Measurements from ENCODE around the gene PPM1F. TPM values are rescaled to one million over a fixed set of nuclear protein-coding genes. Genes with fewer than 3 reads are reported as not detected.

PPM1F gene
- polyA plus RNA-seq, 1 donor from 2014 or later = 28.3 TPM

GRCh38 chr22:21943571-21944448, 8.8 kb downstream of the PPM1F start:
- H3F3A ChIP-seq (ENCODE audit: insufficient read depth, low read length, poor library complexity, severe bottlenecking) = no peaks in the 10 kb centered on the region
- no peak overlapping the region for H3K27ac ChIP-seq (ENCODE audit: low read length)
- no peak overlapping the region for H3K4me3 ChIP-seq (ENCODE audit: low read length)
- H3K27me3 ChIP-seq (ENCODE audit: insufficient read depth, low read depth, low read length) = no peaks in the 10 kb centered on the region
- no peak overlapping the region for H3K4me2 ChIP-seq (ENCODE audit: low read length)
- H3K79me2 ChIP-seq (replicated peaks; ENCODE audit: insufficient read depth, low read length) = no peaks in the 10 kb centered on the region
- no peaks in the 10 kb centered on the region for H4K20me1 ChIP-seq (ENCODE audit: insufficient read depth)
- no peaks in the 10 kb centered on the region for H3K36me3 ChIP-seq (ENCODE audit: insufficient read depth, low read length)
- no peak overlapping the region for H2AFZ ChIP-seq (ENCODE audit: low read depth, low read length)
- TF ChIP-seq TAF1 (IDR thresholded peaks at IDR 0.05; ENCODE audit: low read depth) = no peak
- no peak for TF ChIP-seq RAD21 (conservative IDR thresholded peaks at IDR 0.05)
- TF ChIP-seq POLR2AphosphoS5 (IDR thresholded peaks at IDR 0.05) = no peak
- no peak for TF ChIP-seq EZH2 (IDR thresholded peaks at IDR 0.05; ENCODE audit: borderline replicate concordance, insufficient read depth, low read length, poor library complexity, severe bottlenecking)
- no peak for TF ChIP-seq CTCF (IDR thresholded peaks at IDR 0.05; ENCODE audit: poor library complexity, severe bottlenecking)
- no peak for TF ChIP-seq SMC3 (conservative IDR thresholded peaks at IDR 0.05; ENCODE audit: poor library complexity)
- no peak for TF ChIP-seq EP300 (conservative IDR thresholded peaks at IDR 0.05; ENCODE audit: poor library complexity, severe bottlenecking)
- TF ChIP-seq, protein P1, sequence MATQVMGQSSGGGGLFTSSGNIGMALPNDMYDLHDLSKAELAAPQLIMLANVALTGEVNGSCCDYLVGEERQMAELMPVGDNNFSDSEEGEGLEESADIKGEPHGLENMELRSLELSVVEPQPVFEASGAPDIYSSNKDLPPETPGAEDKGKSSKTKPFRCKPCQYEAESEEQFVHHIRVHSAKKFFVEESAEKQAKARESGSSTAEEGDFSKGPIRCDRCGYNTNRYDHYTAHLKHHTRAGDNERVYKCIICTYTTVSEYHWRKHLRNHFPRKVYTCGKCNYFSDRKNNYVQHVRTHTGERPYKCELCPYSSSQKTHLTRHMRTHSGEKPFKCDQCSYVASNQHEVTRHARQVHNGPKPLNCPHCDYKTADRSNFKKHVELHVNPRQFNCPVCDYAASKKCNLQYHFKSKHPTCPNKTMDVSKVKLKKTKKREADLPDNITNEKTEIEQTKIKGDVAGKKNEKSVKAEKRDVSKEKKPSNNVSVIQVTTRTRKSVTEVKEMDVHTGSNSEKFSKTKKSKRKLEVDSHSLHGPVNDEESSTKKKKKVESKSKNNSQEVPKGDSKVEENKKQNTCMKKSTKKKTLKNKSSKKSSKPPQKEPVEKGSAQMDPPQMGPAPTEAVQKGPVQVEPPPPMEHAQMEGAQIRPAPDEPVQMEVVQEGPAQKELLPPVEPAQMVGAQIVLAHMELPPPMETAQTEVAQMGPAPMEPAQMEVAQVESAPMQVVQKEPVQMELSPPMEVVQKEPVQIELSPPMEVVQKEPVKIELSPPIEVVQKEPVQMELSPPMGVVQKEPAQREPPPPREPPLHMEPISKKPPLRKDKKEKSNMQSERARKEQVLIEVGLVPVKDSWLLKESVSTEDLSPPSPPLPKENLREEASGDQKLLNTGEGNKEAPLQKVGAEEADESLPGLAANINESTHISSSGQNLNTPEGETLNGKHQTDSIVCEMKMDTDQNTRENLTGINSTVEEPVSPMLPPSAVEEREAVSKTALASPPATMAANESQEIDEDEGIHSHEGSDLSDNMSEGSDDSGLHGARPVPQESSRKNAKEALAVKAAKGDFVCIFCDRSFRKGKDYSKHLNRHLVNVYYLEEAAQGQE (IDR thresholded peaks at IDR 0.05; ENCODE audit: borderline replicate concordance) = no peak
- no peak for TF ChIP-seq MXI1 (conservative IDR thresholded peaks at IDR 0.05; ENCODE audit: poor library complexity, severe bottlenecking)
- no peak overlapping the region for H3K9ac ChIP-seq (ENCODE audit: low read length)
- no peaks in the 10 kb centered on the region for H3K9me2 ChIP-seq (ENCODE audit: insufficient read depth, low read length)
- H3K9me3 ChIP-seq (ENCODE audit: low read length) = no peaks in the 10 kb centered on the region

- H3F3A ChIP-seq (ENCODE audit: insufficient read depth, low read length, poor library complexity, severe bottlenecking) = no peaks in the 10 kb centered on the region
- no peaks in the 10 kb centered on the region for H3K9me3 ChIP-seq (ENCODE audit: low read length)
- H3K9me2 ChIP-seq (ENCODE audit: insufficient read depth, low read length) = no peaks in the 10 kb centered on the region
- no peaks in the 10 kb centered on the region for H3K27me3 ChIP-seq (ENCODE audit: insufficient read depth, low read depth, low read length)
- H3K4me3 ChIP-seq (ENCODE audit: low read length) = no peak overlapping the region
- H3K36me3 ChIP-seq (ENCODE audit: insufficient read depth, low read length) = no peaks in the 10 kb centered on the region
- no peak overlapping the region for H2AFZ ChIP-seq (ENCODE audit: low read depth, low read length)
- no peak overlapping the region for H3K9ac ChIP-seq (ENCODE audit: low read length)
- no peak overlapping the region for H3K4me2 ChIP-seq (ENCODE audit: low read length)
- TF ChIP-seq TAF1 (IDR thresholded peaks at IDR 0.05; ENCODE audit: low read depth) = no peak
- no peak for TF ChIP-seq EZH2 (IDR thresholded peaks at IDR 0.05; ENCODE audit: borderline replicate concordance, insufficient read depth, low read length, poor library complexity, severe bottlenecking)
- no peak for TF ChIP-seq CTCF (IDR thresholded peaks at IDR 0.05; ENCODE audit: poor library complexity, severe bottlenecking)
- TF ChIP-seq SMC3 (conservative IDR thresholded peaks at IDR 0.05; ENCODE audit: poor library complexity) = no peak
- TF ChIP-seq POLR2AphosphoS5 (IDR thresholded peaks at IDR 0.05) = no peak
- TF ChIP-seq, protein P1 (IDR thresholded peaks at IDR 0.05; ENCODE audit: borderline replicate concordance) = no peak
- TF ChIP-seq EP300 (conservative IDR thresholded peaks at IDR 0.05; ENCODE audit: poor library complexity, severe bottlenecking) = no peak
- TF ChIP-seq MXI1 (conservative IDR thresholded peaks at IDR 0.05; ENCODE audit: poor library complexity, severe bottlenecking) = no peak
- no peak for TF ChIP-seq RAD21 (conservative IDR thresholded peaks at IDR 0.05)
- H4K20me1 ChIP-seq (ENCODE audit: insufficient read depth) = no peaks in the 10 kb centered on the region
- no peaks in the 10 kb centered on the region for H3K79me2 ChIP-seq (replicated peaks; ENCODE audit: insufficient read depth, low read length)
- no peak overlapping the region for H3K27ac ChIP-seq (ENCODE audit: low read length)
Measured at GRCh38 chr22:21942407-21943343, 10.0 kb downstream of the PPM1F start.

Measured in neural cell (in vitro differentiated cells).